Measurements from ENCODE around the gene NCOA1. TPM values are rescaled to one million over a fixed set of nuclear protein-coding genes. Genes with fewer than 3 reads are reported as not detected.

The NCOA1 gene
- polyA plus RNA-seq, 1 donor (not counting 4 experiments of a cell fraction or from before 2014, with no cell fraction given): 5.0 TPM

- DNase-seq (ENCODE audit: low read depth, low spot score): no peak
- no peak for FAIRE-seq
- Histone ChIP-seq H3K9me1 (ENCODE audit: control insufficient read depth, extremely low read depth, insufficient read depth, low read length) (no peaks in the 10 kb centered on the region), H3K9ac (ENCODE audit: control insufficient read depth, extremely low read depth, insufficient read depth, low read length) (no peak overlapping the region), H3K27me3 (ENCODE audit: control insufficient read depth, extremely low read depth, insufficient read depth, low read length) (no peaks in the 10 kb centered on the region), H3K27ac (ENCODE audit: control insufficient read depth, insufficient read depth, low read length) (no peak overlapping the region), H3K36me3 (ENCODE audit: control insufficient read depth in 2 of 2, extremely low read depth in 1 of 2, insufficient read depth in 2 of 2, low read length in 2 of 2) (no peaks in the 10 kb centered on the region), H3K79me2 (ENCODE audit: control insufficient read depth, insufficient read depth, low read length) (no peaks in the 10 kb centered on the region), H3K4me2 (ENCODE audit: control insufficient read depth, extremely low read depth, insufficient read depth, low read depth, low read length) (no peak overlapping the region), H3K4me3 (ENCODE audit: control insufficient read depth in 2 of 3, extremely low read depth in 1 of 3, insufficient read depth in 2 of 3, low read depth in 1 of 3, low read length in 3 of 3) (no peak overlapping the region), H2AFZ (ENCODE audit: control insufficient read depth, low read length) (no peak overlapping the region), H4K20me1 (ENCODE audit: control insufficient read depth, extremely low read depth, insufficient read depth, low read length) (no peaks in the 10 kb centered on the region), H3K4me1 (ENCODE audit: control insufficient read depth, extremely low read depth, insufficient read depth, low read length) (peaks cover under 1% of the 10 kb centered on the region), H3K9me3 (ENCODE audit: control insufficient read depth, low read depth, low read length) (no peaks in the 10 kb centered on the region)
- dilution Hi-C loops (cut with MboI; ENCODE audit: extremely low pct_ligation_motif_present, low sequenced_read_pairs): no loop called here
- TF ChIP-seq EZH2 (IDR thresholded peaks at IDR 0.05; ENCODE audit: low read length): peak; percentile 27
- TF ChIP-seq CTCF (optimal IDR thresholded peaks at IDR 0.05 in 1 of 3, IDR thresholded peaks at IDR 0.05 in 1 of 3, conservative IDR thresholded peaks at IDR 0.05 in 1 of 3; ENCODE audit: extremely low read depth in 1 of 3, insufficient read depth in 2 of 3, low read length in 3 of 3): no peak
Observed at GRCh38 chr2:24495451-24495850, 4.4 kb downstream of the NCOA1 start.

DNA sequence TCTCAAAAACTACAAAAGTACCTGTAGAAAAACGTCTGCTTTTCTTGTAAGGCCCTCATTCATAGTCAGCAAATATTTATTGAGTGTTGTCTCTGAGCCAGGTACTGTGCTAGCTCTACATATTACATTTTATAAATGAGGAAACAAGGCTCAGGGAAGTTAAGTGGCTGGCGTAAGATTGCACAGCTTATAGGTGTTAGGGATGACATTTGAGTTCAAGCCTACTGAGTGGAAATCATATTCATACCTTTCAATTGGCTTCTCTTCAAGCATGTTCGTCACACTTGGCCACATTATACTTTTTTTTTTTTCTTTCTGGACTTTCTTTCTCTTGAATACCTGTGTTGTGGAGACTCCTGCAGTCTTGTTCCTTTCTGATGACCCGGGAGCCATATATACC, 5.9 kb downstream of the NCOA1 start:
- Histone ChIP-seq H3K9me3 (ENCODE audit: control insufficient read depth, low read depth, low read length) (no peaks in the 10 kb centered on the region), H3K4me3 (ENCODE audit: control insufficient read depth in 2 of 3, extremely low read depth in 1 of 3, insufficient read depth in 2 of 3, low read depth in 1 of 3, low read length in 3 of 3) (no peak overlapping the region), H3K9ac (ENCODE audit: control insufficient read depth, extremely low read depth, insufficient read depth, low read length) (no peak overlapping the region), H3K9me1 (ENCODE audit: control insufficient read depth, extremely low read depth, insufficient read depth, low read length) (no peaks in the 10 kb centered on the region), H3K4me2 (ENCODE audit: control insufficient read depth, extremely low read depth, insufficient read depth, low read depth, low read length) (no peak overlapping the region), H3K27ac (ENCODE audit: control insufficient read depth, insufficient read depth, low read length) (no peak overlapping the region), H3K79me2 (ENCODE audit: control insufficient read depth, insufficient read depth, low read length) (no peaks in the 10 kb centered on the region), H3K27me3 (ENCODE audit: control insufficient read depth, extremely low read depth, insufficient read depth, low read length) (no peaks in the 10 kb centered on the region), H2AFZ (ENCODE audit: control insufficient read depth, low read length) (no peak overlapping the region), H4K20me1 (ENCODE audit: control insufficient read depth, extremely low read depth, insufficient read depth, low read length) (no peaks in the 10 kb centered on the region), H3K36me3 (ENCODE audit: control insufficient read depth in 2 of 2, extremely low read depth in 1 of 2, insufficient read depth in 2 of 2, low read length in 2 of 2) (no peaks in the 10 kb centered on the region), H3K4me1 (ENCODE audit: control insufficient read depth, extremely low read depth, insufficient read depth, low read length) (no peaks in the 10 kb centered on the region)
- DNase-seq (ENCODE audit: low read depth, low spot score): no peak
- TF ChIP-seq CTCF (optimal IDR thresholded peaks at IDR 0.05 in 1 of 3, IDR thresholded peaks at IDR 0.05 in 1 of 3, conservative IDR thresholded peaks at IDR 0.05 in 1 of 3; ENCODE audit: extremely low read depth in 1 of 3, insufficient read depth in 2 of 3, low read length in 3 of 3): no peak
- no peak for TF ChIP-seq EZH2 (IDR thresholded peaks at IDR 0.05; ENCODE audit: low read length)
- dilution Hi-C loops (cut with MboI; ENCODE audit: extremely low pct_ligation_motif_present, low sequenced_read_pairs): no loop called here
- no peak for FAIRE-seq

Data from keratinocyte (primary cell).